ENCODE data around the gene SLC9A3. TPM values are rescaled to one million over a fixed set of nuclear protein-coding genes. Genes with fewer than 3 reads are reported as not detected.

The SLC9A3 gene
- polyA plus RNA-seq, 3 donors = 0.31 to 0.42 (median 0.36) TPM

GRCh38 chr5:540071-540905 is 16.0 kb upstream of the SLC9A3 start:
- Histone ChIP-seq H3K4me2 (replicated peaks; ENCODE audit: extremely low read depth, low read length, poor library complexity, severe bottlenecking) (no peak overlapping the region), H3K27ac (ENCODE audit: low read depth in 1 of 2, low read length in 2 of 2) (no peak overlapping the region), H3K27me3 (ENCODE audit: control insufficient read depth in 2 of 2, insufficient read depth in 2 of 2, low read length in 2 of 2) (peaks cover 0 to 77% of the 10 kb centered on the region in 2 donors), H3K9ac (ENCODE audit: insufficient read depth, low read length, poor library complexity, severe bottlenecking) (no peak overlapping the region), H3K4me1 (ENCODE audit: control insufficient read depth in 1 of 2, insufficient read depth in 2 of 2, low read length in 2 of 2) (peaks cover 19 to 25% of the 10 kb centered on the region in 2 donors), H3K36me3 (replicated peaks in 1 of 2; ENCODE audit: control insufficient read depth in 1 of 2, insufficient read depth in 2 of 2, low read length in 2 of 2) (no peaks in the 10 kb centered on the region), H3K4me3 (replicated peaks in 1 of 3; ENCODE audit: low read depth in 2 of 3, low read length in 3 of 3) (no peak overlapping the region), H2AFZ (ENCODE audit: insufficient read depth, low read depth, low read length, poor library complexity, severe bottlenecking) (no peak overlapping the region), H4K20me1 (ENCODE audit: insufficient read depth, low read length) (no peaks in the 10 kb centered on the region), H3K9me3 (replicated peaks in 1 of 2; ENCODE audit: control insufficient read depth in 1 of 2, insufficient read depth in 1 of 2, low read length in 2 of 2) (peaks cover 7 to 23% of the 10 kb centered on the region in 2 donors), H3K79me2 (ENCODE audit: insufficient read depth, low read length) (no peaks in the 10 kb centered on the region)
- peaks cover 2 to 26% (median 12%) of the 10 kb centered on the region in 7 donors for H3K9me3 Mint-ChIP-seq
- H3K4me1 Mint-ChIP-seq = peaks cover 20% of the 10 kb centered on the region
- intact Hi-C loops (cut with micrococcal nuclease) = loop anchor here (5.0 to 10.0 kb wide), 4 partner anchors 65 to 95 kb away; partner anchors contain the start of genes CEP72 (in 1 of the 2) and EXOC3 (in 1 of the 2)
- DNase-seq = no peak
- peak overlapping the region in 1 of 2 donors; percentile 52 for H3K4me3 Mint-ChIP-seq
- TF ChIP-seq CTCF (IDR thresholded peaks at IDR 0.05) = no peak
- peaks cover 65 to 88% (median 72%) of the 10 kb centered on the region in 3 donors for H3K27me3 Mint-ChIP-seq (ENCODE audit: low read depth in 3 of 3)
- 71% methylated on average over 15 of the region's 23 CpGs for WGBS (ENCODE audit: insufficient coverage)
- H3K36me3 Mint-ChIP-seq = peaks cover 2 to 4% of the 10 kb centered on the region in 2 donors
- H3K27ac Mint-ChIP-seq = no peak overlapping the region

GRCh38 chr5:539469-540070 is 15.3 kb upstream of the SLC9A3 start:
- Histone ChIP-seq H3K79me2 (ENCODE audit: insufficient read depth, low read length) (no peaks in the 10 kb centered on the region), H3K27me3 (ENCODE audit: control insufficient read depth in 2 of 2, insufficient read depth in 2 of 2, low read length in 2 of 2) (peaks cover 0 to 81% of the 10 kb centered on the region in 2 donors), H3K9me3 (replicated peaks in 1 of 2; ENCODE audit: control insufficient read depth in 1 of 2, insufficient read depth in 1 of 2, low read length in 2 of 2) (peaks cover 0 to 17% of the 10 kb centered on the region in 2 donors), H3K4me2 (replicated peaks; ENCODE audit: extremely low read depth, low read length, poor library complexity, severe bottlenecking) (no peak overlapping the region), H2AFZ (ENCODE audit: insufficient read depth, low read depth, low read length, poor library complexity, severe bottlenecking) (no peak overlapping the region), H3K4me1 (ENCODE audit: control insufficient read depth in 1 of 2, insufficient read depth in 2 of 2, low read length in 2 of 2) (peaks cover 16 to 18% of the 10 kb centered on the region in 2 donors), H3K4me3 (replicated peaks in 1 of 3; ENCODE audit: low read depth in 2 of 3, low read length in 3 of 3) (no peak overlapping the region), H3K27ac (ENCODE audit: low read depth in 1 of 2, low read length in 2 of 2) (no peak overlapping the region), H3K36me3 (replicated peaks in 1 of 2; ENCODE audit: control insufficient read depth in 1 of 2, insufficient read depth in 2 of 2, low read length in 2 of 2) (no peaks in the 10 kb centered on the region), H3K9ac (ENCODE audit: insufficient read depth, low read length, poor library complexity, severe bottlenecking) (no peak overlapping the region), H4K20me1 (ENCODE audit: insufficient read depth, low read length) (no peaks in the 10 kb centered on the region)
- no peak for TF ChIP-seq CTCF (IDR thresholded peaks at IDR 0.05)
- peak overlapping the region in 1 of 2 donors; percentile 59 for H3K4me3 Mint-ChIP-seq
- intact Hi-C loops (cut with micrococcal nuclease) = loop anchor here (5.0 to 10.0 kb wide), 4 partner anchors 65 to 95 kb away; partner anchors contain the start of genes CEP72 (in 1 of the 2) and EXOC3 (in 1 of the 2)
- DNase-seq = no peak
- H3K9me3 Mint-ChIP-seq = peaks cover 0 to 19% (median 6%) of the 10 kb centered on the region in 7 donors
- peaks cover 17% of the 10 kb centered on the region for H3K4me1 Mint-ChIP-seq
- H3K36me3 Mint-ChIP-seq = peaks cover 0 to 2% of the 10 kb centered on the region in 2 donors
- WGBS (ENCODE audit: insufficient coverage) = 59% methylated on average over 16 of the region's 25 CpGs
- peaks cover 63 to 92% (median 75%) of the 10 kb centered on the region in 3 donors for H3K27me3 Mint-ChIP-seq (ENCODE audit: low read depth in 3 of 3)
- no peak overlapping the region for H3K27ac Mint-ChIP-seq
